Measurements from ENCODE around the gene AICDA.
"Not testable (repeated sequence)": the region's sequence is repeated elsewhere in the genome, so short reads cannot be mapped to it uniquely, and the experiment has no call there.

The AICDA gene

DNA sequence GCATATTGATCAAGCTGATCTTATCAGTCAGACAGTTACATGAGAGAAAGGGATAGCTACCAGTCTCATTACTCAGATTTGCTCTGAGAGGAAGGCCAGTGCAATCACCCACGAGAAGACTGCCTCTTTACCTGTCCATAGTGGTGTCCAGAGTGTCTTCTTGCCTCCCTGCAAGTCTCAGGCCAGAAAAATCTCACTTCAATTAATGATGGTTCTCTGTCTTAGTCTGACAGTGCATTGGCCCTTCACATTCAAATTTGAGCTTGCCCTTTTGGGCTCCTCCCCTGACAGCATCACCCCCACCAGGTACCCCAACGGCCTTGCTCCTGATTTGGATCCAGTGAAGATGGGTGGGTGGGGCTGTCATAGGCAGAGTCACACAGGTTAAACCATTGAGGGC is at the start of gene AICDA:
Gene AICDA (minus strand): TSS at position 231 of the 400 bp plus-strand sequence. CDS start 92 bp downstream, at position 139.
- DNase-seq (ENCODE audit: insufficient read length, low spot score) (no peak), FAIRE-seq (no peak)

DNA sequence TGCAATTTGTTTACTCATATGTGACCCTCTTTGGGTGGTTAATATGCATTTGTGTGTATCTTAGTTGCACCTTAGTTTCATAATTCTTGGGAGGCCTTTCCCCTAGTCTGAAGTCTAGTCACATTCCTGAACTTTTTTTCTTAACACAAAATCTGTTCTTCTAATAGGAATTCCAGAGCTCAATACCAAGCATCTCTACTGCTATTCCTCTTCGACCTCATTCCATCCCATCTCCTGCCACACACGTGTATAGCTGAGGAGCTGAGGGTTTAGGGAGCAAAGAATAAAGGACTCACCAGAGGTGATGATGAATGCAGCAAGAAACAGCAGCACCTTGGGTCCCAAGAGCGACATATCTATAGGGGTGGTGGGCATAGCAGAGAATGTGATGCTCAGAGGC is 49.1 kb upstream of the AICDA start:
- no peak for DNase-seq (ENCODE audit: insufficient read length, low spot score)
- FAIRE-seq: no peak

DNA sequence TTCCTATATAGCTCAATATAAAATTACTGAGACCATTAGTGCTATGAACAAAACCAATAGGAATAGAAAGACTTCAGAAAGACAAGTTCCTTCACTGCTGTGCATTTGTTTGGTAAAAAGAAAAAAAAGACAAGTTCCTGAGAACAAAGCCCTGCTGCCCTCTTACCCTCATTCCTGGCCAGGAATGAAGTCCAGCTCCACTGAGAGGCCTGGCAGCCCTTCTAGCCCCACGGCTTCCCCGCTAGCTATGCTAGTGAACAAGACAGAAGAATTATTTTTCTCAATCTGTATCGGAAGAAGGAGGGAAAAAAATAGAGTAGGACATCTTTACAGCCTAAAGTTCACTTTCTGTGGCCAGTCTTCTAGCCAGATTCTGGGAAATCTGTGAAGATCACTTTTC is 48.4 kb upstream of the AICDA start:
- DNase-seq (ENCODE audit: insufficient read length, low spot score): no peak
- no peak for FAIRE-seq

DNA sequence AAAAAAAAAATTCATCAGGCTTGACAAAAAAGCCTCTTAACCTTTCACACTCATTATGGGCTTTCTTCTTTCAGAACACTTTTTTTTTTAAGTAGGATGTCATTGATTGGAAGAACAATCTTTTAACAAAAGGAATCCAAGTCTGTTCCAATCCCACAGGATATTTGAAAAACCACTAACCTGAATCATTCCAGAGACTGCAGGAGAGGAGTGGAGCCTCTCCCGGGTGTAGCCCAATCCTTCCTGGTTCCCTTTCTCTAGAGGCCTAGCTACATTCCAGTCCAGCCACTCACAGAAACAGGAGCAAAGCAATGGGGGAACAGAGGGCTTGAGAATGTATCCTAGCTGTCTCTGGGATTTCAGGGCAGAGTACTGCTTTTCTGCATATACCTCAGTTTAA is 45.7 kb upstream of the AICDA start:
- DNase-seq (ENCODE audit: insufficient read length, low spot score) (no peak), FAIRE-seq (no peak)

DNA sequence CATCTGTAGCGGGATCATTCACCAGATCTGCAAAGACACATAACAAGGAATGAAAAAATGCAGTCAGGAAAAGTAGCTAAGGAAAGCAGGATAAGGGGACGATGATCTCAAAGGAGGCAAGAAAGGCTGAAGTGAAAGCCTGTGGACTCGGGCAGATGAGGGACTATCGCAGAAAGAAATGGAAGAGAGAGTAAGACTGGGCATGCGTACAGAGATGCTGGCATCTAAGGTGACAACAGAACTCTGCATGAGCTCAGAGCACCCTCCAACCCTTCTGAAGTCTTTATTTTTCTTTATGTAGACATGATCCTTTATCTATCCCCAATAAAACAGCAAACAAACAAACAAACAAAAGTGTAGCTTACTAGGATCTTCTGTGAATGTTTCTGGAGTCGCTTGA is 42.8 kb upstream of the AICDA start:
- FAIRE-seq (no peak), DNase-seq (ENCODE audit: insufficient read length, low spot score) (no peak)

DNA sequence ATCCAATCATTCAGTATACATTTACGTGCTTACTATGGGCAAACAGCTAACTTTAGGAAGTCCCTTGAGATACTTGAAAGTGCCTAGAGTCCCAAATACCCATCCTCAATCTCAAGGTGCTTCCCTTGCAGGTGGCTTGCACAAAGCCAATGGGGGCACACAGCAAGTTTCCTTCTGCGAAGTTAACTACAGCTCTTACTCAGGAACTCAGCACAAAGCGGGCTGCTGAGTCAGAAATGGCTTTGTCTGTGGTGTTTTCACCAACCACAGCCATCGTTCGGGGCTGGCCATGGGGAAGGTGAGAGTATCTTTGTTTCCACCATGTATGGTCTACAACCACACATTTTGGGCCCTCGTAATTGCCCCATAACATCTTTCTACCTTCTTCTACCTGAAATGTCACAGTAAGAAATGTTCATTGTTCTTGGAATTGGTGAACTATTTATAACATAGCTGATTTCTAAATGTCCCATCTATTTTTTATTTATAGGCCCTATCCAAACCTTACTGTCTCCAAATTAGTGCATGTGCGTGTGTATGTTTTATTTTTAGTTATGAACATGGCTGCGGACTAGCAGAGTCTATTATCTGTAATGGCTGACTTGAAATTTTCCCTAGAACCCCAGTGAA is 36.0 kb upstream of the AICDA start:
- DNase-seq (ENCODE audit: insufficient read length, low spot score): peak; percentile 52
- peak; percentile 99 for FAIRE-seq

DNA sequence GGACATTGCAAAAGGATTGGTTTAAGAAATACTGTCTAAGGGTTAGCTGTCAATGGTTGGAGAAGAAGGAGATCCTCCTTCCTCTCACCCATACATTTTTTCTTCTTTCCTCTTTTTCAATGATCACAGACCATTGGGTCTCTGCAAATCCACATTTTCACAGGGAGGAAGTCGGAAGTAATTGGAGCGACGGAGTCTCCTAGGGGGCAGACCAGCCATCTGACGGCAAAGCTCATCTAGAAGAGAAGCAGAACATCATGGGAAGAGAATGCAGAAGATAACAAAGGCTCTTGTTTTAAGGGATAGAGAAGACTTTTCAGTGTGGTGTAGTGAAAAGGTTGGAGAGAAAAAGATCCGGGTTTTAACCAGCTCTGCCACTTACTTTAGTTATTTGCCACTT is 35.3 kb upstream of the AICDA start:
- DNase-seq (ENCODE audit: insufficient read length, low spot score) (no peak), FAIRE-seq (no peak)

DNA sequence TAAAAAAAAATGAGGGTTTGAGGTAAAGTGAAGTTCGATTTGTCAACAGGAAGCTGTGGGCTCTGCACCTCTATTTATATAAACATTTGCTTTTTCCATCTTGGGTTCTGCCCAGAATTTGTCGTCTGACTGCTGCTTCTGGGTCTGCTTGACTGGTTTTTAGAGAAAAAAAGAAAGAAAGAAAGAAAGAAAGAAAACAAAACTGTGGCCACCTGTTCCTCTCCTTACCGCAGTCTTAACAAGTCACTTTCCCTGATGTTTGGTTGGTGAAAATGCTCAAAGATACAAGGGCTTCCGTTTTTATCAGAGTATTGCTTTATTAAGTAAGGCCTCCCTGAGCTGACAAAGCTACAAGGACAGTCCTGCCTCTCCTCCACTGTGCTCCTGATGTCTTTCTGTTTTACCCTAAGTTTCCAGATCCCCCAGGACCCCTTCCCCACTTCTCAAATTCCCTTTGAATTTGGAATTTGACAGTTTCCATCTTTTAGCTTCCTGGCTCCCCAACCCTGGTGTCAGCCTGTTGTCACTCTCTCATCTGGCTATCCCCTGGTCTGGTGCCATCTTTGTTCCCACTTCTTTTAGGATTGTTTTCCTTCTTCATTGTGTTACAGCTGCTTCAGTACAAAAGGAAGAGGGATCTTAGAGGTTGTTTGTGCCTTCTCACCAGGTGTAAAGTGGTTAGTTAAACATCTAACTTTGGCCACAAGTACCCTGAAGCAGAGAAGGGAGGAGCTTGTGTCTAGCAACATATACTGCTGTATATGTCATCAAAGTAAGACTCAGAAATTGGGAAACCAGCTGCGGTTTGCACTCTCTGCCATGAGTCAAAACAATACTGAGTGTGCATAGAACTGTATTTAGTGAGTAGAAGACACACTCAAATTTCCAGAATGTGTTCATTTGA is 31.9 kb upstream of the AICDA start:
- DNase-seq (ENCODE audit: insufficient read length, low spot score) (peak; percentile 24), FAIRE-seq (peak; percentile 100)

DNA sequence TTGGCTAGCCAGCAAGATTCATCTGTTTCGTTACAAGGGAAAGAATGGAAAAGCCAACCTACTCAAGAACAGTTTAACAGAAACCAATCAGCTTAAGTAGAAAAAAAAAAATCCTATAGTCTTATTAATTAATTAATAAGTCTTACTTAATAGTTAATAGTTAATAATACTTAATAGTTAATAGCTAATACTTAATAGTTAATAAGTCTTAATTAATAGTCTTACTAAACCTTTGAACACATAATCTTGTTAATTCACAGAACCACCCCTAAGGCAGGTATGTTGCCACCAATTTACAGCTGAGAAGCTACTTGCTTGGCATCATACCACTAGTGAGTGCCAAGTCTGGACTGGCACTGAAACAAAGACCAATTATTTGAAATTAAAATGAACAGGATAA is 30.1 kb upstream of the AICDA start:
- no peak for FAIRE-seq

DNA sequence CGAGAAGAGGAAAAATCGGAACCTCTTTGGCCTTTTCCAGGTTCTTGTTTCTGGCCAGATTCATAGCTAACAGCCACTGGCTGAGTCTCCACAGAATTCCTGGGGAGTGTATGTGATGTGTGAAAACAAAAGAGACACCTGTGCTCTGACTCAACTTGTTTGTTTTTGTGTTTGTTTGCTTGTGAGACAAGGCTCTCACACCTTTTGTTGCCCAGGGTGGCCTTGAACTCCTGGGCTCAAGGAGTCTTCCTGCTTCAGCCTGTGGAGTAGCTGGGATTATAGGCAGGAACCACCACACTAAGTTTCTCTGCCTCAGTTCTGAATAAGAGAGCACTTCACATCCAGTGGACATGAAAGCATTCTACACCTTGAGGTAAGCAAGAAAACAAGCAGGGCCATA is 27.3 kb upstream of the AICDA start:
- no peak for DNase-seq (ENCODE audit: insufficient read length, low spot score)
- FAIRE-seq: no peak

More for the DNA sequence above, 30.1 kb upstream of the AICDA start:
- DNase-seq (ENCODE audit: insufficient read length, low spot score): no peak

DNA sequence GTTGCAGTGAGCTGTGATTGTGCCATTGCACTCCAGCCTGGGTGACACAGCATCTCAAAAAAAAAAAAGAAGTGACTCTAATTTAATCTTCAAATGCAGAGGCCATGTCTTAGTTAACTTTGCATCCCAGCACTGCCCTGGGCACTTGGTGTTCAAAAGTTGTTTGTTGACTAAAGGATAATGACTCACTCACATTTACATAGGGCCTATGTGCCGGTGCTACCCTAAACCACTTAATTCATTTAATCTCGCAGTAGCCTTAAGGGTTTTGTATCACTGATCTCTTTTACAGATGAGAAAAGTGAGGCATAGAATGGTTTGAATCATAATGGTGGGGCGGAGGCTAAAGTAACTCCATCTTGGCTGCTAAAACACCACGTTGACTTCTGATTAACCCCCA is 26.3 kb upstream of the AICDA start:
- FAIRE-seq: no peak
- DNase-seq (ENCODE audit: insufficient read length, low spot score): no peak

DNA sequence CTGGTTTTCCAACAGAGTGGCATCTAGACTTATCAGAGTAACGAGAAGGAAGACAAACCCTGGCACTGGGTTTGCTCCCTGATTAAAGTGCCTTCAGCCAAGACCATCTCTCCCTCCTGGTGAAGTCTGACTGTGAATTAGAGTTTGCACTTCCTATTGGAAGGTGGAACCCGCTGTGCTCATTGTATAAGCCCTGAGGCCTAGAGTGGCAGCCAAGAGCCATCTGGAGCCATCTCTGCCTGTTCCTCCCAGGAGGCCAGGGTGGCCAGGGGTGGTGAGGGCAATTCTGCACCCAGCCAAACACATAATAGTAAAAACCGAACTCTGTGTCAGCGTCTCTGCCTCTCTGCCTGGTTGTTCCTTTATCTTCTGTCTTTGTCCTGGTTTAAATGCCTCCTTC is 25.0 kb upstream of the AICDA start:
- DNase-seq (ENCODE audit: insufficient read length, low spot score): no peak
- no peak for FAIRE-seq

DNA sequence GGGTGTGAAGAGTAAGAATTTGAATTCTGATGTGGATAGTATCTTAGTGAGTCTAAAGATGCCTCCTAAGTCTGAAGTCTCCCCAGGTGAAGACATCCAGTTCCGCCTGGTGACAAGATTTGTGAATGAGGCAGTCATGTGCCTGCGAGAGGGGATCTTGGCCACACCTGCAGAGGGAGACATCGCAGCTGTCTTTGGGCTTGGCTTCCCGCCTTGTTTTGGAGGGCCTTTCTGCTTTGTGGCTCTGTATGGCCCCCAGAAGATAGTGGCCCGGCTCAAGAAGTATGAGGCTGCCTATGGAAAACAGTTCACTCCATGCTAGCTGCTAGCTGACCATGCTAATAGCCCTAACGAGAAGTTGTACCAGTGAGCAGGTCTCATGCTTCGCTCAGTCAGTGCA is 24.6 kb upstream of the AICDA start:
- FAIRE-seq (no peak), DNase-seq (ENCODE audit: insufficient read length, low spot score) (no peak)

DNA sequence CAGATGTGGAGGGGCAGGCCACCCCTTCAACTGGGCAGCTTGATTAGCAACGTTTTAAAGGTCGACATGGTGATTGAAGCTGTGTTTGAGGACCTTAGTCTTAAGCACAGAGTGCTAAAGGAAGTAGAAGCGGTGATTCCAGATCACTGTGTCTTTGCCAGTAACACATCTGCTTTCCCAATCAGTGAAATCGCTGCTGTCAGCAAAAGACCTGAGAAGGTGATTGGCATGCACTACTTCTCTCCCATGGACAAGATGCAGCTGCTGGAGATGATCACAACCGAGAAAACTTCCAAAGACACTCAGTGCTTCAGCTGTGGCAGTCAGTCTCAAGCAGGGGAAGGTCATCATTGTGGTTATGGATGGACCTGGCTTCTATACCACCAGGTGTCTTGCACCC is 23.9 kb upstream of the AICDA start:
- no peak for DNase-seq (ENCODE audit: insufficient read length, low spot score)
- FAIRE-seq: no peak

DNA sequence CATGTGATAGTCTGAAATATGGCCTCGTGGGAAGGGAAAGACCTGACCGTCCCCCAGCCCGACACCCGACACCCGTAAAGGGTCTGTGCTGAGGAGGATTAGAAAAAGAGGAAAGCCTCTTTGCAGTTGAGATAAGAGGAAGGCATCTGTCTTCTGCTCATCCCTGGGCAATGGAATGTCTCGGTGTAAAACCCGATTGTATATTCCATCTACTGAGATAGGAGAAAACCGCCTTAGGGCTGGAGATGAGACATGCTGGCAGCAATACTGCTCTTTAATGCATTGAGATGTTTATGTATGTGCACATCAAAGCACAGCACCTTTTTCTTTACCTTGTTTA is 23.3 kb upstream of the AICDA start:
- not testable (repeated sequence) for DNase-seq (ENCODE audit: insufficient read length, low spot score); FAIRE-seq

DNA sequence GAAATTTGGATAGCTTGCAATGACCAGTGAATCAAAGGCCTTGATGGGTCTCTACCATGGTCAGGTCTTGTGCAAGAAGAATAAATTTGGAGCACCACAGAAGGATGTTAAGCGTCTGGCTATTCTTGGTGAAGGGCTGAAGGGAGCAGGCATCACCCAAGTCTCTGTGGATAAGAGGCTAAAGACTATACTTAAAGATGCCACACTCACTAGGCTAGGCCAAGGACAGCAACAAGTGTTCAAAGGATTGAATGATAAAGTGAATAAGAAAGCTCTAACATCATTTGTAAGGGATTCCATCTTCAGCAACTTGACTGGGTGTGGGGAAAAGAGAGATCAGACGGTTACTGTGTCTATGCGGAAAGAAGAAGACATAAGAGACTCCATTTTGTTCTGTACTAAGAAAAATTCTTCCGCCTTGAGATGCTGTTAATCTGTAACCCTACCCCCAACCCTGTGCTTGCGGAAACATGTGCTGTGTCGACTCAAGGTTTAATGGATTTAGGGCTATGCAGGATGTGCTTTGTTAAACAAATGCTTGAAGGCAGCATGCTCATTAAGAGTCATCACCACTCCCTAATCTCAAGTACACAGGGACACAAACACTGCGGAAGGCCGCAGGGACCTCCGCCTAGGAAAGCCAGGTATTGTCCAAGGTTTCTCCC is 22.8 kb upstream of the AICDA start:
- not testable (repeated sequence) for DNase-seq (ENCODE audit: insufficient read length, low spot score); FAIRE-seq

DNA sequence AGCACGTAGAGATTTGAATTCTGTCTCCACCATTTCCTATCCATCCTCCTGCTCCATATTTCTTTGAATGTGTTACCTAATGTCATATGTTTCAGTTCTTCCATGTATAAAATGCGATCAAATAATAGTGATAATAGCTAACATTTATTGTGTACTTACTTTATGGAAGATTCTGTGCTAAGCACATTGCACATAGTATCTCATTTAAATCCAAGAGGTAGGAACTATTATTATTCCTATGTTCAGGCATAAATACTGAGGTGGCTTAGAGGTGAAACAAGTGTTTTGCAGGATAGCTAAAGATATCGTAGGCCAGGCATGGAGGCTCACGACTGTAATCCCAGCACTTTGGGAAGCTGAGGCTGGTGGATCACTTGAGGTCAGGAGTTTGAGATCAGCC is 17.5 kb upstream of the AICDA start:
- FAIRE-seq: no peak
- no peak for DNase-seq (ENCODE audit: insufficient read length, low spot score)

DNA sequence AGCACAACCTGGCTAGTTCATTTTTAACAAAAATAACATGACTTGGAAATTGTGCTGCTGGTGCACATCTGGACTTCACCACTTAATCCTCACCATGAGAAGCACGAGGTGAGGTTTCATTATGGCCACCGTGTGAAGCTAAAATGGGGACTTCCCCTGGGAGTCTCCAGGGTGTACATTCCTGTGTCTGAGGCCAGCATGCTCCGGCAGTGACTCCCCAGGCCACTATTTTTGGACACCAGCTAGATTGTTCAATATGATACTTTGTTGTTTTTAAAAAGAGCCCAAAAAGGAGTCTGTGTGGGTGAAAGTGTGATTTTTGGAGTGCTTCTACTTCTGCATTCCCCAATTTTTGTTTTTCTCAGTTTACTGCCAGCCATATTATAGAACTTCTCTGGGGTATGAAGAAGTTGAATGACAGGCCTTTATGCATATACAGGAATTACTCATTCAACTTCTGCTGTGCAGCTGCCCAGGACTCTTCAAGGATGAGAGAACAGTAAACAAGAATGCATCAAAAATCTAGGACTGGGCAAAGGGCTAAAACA is 16.9 kb upstream of the AICDA start:
- peak; percentile 98 for FAIRE-seq
- peak; percentile 57 for DNase-seq (ENCODE audit: insufficient read length, low spot score)

DNA sequence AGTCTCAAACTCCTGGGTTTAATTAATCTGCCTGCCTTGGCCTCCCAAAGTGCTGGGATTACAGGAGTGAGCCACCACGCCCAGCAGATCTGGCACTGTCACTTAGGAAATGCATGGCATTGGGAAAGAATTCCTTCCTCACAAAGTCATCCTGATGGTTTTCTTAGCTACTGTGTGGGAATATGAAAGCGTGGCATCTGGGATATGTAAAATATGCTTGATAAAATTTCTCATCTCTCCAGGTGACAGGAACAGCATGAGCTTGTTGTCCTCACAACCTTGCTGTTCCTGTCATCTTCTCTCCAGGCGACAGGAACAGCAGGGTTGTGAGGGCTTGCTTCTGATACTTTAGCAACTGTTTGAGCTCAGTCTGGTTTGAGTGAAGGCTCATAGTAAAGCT is 16.1 kb upstream of the AICDA start:
- FAIRE-seq (peak; percentile 80), DNase-seq (ENCODE audit: insufficient read length, low spot score) (no peak)

DNA sequence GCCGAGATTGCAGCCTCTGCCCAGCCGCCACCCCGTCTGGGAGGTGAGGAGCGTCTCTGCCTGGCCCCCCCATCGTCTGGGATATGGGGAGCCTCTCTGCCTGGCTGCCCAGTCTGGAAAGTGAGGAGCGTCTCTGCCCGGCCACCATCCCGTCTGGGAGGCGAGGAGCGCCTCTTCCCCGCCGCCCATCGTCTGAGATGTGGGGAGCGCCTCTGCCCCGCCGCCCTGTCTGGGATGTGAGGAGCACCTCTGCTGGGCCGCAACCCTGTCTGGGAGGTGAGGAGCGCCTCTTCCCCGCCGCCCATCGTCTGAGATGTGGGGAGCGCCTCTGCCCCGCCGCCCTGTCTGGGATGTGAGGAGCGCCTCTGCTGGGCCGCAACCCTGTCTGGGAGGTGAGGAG is 12.1 kb upstream of the AICDA start:
- DNase-seq (ENCODE audit: insufficient read length, low spot score); FAIRE-seq: not testable (repeated sequence)

DNA sequence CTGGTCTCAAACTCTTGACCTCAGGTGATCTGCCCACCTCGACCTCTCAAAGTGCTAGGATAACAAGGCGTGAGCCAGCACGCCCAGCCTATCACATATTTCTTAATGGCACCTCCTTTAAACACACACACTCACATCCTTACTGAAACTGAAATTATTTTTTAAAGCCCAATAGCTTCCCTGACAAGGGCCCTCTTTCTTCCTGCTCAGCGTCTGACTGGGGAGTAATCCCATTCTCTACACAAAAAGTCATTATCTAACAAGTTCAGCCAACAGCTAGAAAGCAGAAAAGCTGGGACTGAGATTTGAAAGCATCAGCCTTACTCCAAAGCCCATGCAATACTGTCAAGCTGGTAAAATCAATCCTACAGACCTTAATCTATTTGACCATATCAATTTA is 10.0 kb upstream of the AICDA start:
- peak; percentile 28 for FAIRE-seq
- no peak for DNase-seq (ENCODE audit: insufficient read length, low spot score)
